ENCODE results near the gene PCDHGC3.
A peak's percentile ranks its signal among the peaks of the same experiment; 100 is the strongest.

The PCDHGC3 gene

GRCh38 chr5:141508798-141509611 lies 33.2 kb downstream of the PCDHGC3 start:
- peak; percentile 83 for DNase-seq

DNA sequence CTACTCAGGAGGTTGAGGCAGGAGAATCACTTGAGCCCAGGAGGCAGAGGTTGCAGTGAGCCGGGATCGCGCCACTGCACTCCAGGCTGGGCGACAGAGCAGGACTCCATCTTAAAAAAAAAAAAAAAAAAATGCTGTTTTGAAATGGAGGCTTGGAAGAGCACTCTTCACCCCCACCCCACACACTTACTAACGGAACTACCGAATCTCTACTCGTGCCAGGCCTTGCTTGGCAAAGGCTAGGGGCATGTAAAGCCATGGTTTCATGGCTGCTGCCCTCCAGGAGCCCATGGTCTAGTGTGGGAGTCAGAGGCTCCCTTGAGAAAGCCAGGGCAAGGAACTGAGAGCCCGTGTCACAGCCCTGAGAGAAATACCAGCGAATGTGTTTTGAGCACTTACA lies 34.4 kb downstream of the PCDHGC3 start:
- no peak for DNase-seq

GRCh38 chr5:141510850-141511601 lies 35.3 kb downstream of the PCDHGC3 start:
- DNase-seq, result no peak

GRCh38 chr5:141511771-141512325 lies 36.1 kb downstream of the PCDHGC3 start:
- DNase-seq, result no peak

DNA sequence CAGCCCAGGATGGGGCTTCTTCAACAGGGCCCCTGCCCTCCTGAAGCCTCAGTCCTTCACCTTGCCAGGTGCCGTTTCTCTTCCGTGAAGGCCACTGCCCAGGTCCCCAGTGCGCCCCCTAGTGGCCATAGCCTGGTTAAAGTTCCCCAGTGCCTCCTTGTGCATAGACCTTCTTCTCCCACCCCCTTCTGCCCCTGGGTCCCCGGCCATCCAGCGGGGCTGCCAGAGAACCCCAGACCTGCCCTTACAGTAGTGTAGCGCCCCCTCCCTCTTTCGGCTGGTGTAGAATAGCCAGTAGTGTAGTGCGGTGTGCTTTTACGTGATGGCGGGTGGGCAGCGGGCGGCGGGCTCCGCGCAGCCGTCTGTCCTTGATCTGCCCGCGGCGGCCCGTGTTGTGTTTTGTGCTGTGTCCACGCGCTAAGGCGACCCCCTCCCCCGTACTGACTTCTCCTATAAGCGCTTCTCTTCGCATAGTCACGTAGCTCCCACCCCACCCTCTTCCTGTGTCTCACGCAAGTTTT lies 36.7 kb downstream of the PCDHGC3 start:
- DNase-seq, result peak; percentile 84

DNA sequence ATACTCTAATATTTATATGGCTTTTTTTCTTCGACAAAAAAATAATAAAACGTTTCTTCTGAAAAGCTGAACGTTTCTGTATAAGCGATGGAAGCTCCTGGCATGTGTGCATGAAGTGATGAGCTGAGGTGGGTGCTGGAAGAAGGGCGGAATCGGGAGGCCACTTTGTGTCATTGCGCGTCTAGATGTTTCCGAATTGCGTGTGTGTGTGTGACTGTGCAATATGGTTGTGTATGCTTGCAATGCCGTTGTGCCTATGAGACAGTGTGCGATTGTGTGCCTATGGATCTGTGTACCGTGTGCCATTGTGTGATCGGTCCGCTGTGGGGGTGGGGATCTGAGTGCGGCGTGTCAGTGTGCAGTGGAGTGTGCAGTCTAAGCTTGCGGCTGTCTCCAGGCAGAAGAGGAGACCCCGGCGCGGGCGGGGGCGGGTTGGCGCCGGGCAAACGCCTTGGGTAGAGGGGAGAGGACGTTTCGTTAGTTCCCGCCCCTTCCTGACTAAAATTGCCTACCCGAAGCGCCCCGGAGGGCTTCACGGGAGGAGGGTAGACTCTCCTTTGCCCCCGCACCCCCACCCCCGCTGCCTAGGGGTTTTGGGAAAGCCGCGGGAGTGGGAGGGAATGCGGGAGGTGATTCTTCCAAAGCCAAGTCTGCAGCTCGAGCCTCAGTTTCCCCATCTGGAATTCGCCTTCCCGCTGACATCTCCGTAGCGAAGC lies 37.3 kb downstream of the PCDHGC3 start:
- DNase-seq, result peak; percentile 92

DNA sequence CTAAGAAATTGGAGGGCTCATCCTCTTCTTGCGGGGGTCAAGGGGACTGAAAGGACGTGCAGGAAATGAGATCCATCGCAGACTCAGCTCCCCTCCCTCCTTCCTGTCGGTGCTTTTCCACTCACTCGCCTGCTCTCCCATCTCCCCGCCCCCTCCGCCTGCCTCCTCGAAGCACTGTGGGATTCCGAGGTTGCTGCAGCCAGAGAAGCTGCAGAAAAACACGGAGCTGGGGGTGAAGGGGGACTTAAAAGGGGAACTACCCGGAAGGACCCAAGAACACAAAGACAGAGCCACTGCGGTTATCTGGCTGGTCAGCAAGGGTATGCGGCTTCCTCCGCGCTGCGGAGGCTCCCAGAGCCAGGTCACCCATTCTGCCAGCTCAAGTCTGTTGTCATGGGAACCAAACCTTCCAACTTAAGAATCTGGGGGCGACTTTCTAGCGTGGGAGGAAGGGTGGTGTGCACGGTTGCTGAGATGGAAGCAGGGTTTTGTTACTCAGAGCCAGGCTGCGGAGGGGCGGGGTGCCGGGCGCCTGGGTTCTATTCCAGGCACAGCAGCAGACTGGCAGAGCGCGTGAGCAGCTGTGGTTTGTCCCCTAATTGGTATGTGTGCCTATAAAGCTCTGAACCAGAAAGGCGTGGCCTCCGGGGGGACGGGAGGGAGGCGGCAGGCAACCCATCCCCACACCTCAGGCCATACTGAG lies 38.0 kb downstream of the PCDHGC3 start:
- peak; percentile 94 for DNase-seq

- no peak for DNase-seq
Observed at GRCh38 chr5:141514330-141515133, 38.8 kb downstream of the PCDHGC3 start.

DNA sequence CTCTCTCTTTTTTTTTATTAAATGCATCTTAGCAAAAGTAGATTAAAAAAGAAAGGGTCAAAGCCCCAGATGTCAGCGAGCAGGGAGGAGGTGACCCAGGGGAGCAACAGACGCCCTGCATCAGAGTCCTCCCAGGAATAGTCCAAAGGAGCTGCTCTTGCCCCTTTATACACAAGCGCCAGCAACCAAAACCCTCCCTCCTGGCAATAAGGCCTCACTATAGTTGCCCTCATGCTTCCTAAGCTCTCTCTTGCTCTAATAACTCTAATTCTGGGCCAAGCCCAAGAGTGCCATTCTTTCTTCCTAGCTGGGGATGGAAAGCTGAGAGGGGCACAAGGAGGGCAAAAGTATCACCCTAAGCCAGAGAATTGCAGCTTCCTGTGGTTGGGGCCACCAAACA lies 39.4 kb downstream of the PCDHGC3 start:
- no peak for DNase-seq

GRCh38 chr5:141515946-141516671 lies 40.3 kb downstream of the PCDHGC3 start:
- no peak for DNase-seq

DNA sequence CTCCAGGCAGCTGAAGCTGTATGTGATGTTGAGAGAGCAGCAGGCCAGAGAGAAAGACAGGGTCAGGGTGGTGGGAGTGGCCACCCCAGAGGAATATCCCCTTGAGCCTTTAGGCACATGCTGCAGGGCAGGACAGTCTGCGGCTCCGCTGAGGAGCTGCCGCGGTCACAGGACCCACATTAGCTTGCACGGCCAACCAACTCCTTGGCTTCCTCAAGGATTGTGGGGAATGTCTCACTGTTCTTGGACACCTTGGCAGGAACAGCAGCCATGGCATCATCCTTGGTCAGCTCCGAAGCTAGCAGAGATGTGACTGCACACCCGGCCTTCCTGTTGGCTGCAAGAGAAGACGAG lies 40.9 kb downstream of the PCDHGC3 start:
- no peak for DNase-seq

DNA sequence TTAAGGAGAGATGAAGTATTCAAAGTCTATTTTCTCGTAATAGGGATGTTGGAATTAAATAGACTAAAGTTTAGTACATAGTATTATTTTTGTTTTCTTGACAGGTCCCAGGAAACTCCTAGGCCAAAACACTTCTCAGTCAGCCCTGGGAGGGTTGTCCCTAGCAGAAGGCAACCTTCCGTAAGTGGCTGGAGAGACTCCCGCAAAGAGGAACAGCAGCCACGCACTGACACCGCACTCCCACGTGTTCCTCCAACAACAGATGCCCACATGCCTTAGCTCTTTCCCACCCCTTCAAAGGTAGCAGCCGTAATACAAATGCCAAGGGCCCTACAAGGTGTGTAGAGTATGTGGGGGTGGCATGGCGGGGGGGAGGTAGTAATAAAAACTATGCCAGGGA lies 41.5 kb downstream of the PCDHGC3 start:
- no peak for DNase-seq

DNA sequence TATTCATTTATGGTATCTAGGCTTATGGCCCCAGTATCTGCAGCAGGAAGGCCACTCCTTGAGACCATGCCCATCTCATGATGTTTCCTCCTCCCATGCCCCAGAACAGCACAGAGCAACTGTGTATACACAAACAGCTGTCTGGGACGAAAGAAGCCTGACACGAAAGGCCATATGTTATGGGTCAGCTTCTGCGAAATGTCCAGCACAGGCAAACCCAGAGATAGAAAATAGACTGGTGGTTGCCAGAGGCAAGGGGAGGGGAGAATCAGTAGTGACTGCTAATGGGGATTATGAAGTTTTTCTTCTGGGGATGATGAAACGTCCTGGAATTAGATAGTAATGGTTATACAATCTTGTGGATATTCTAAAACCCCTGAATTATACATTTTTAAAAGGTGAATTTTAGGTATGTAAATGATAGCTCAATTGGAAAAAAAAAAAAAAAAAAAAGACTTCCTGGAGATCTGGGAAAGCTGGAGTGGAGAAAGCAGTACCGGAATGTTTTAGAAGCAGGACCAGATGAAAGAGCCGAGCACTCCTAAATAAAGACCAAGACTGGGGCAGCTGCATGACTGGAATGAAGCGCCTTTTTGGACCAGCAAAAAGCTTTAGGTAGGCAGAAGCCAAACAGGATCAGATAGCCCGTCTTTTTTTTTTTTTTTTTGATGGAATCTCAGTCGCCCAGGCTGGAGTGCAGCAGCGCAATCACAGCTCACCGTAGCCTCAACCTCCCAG lies 42.3 kb downstream of the PCDHGC3 start:
- DNase-seq, result no peak

- no peak for DNase-seq
Observed at GRCh38 chr5:141518618-141519015, 42.9 kb downstream of the PCDHGC3 start.

DNA sequence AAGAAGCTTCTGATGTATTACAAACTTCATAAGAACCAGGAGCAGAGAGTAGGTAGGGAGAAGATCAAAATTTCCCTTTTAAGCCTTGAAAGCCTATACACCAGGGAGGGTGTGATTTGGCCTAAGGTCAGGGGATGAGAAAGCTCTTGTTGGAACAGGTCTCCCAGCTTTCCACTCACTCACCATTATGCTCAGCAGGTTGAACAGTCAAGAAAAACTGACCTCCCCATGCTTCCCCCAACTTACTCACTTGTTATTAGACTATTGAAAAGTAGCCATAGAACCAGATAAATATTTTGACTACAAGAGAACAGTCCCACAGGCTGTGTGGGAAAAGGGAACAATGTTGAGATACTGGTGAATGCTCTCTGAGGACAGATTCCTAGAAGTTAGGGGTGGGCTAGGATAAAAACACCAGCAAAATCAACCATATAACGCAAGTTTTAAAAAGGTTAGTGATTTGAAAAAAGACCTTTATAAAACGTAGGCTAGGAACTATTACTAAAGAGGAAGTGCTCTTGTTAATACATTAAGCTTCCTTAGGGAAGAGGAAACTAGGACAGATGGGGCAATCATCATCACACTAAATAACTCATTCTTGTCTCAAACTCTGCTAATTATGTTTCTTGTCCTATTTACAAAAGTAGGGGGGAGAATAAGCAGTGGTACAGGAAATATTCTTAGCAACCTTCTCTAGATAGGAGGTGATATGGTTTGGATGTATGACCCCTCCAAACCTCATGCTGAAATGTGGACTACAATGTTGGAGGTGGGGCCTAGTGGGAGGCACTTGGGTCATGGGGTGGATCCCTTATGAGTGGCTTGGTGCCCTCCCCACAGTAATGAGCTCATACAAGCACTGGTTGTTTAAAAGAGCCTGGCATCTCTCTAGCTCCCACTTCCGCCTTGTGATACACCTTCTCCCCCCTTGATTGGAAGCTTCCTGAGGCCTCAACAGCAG lies 44.1 kb downstream of the PCDHGC3 start:
- DNase-seq, result no peak

DNA sequence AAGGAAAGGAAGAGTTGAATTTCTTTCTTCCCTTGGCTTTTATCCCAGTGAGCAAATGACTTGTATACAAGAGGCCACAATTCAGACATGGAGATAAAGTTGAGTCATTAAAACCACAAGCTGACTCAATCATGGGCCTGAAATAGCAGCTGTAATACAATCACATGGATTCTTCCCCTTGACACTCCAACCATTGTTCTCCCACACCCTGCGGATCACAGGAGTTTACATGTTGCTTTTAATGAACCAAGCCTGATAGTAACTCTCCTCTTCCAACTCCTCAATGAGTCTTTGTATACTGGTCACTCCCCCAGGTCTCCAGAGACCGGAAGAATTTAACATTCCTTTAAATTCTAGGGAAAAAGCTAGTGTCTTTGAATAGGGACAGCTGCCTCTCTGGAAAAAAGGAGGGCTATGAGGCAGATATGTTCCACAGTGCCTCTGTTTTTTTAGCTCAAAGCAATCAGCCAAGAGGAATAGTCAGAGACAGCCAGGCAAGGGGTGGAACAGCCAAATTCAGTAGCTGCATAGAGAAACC lies 45.5 kb downstream of the PCDHGC3 start:
- no peak for DNase-seq

DNA sequence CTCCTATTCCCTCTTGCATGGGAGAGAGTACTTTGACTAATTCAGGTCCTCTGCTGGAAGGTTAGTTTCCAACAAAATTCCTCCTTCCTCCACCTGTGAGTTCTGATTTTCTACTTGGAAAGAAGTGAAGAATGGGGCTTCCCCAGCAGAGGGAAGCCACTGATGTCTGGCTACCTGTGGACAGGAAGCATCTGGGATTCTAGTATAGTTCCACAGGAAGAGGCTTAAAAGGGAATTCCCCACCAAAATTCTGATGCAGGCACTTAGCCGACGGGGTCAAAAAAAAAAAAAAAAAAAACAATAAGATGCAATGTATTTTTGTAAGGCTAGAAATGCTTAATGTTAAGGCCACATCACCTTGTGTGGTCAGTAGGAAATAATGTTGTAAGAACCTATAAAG lies 46.5 kb downstream of the PCDHGC3 start:
- DNase-seq, result no peak

DNA sequence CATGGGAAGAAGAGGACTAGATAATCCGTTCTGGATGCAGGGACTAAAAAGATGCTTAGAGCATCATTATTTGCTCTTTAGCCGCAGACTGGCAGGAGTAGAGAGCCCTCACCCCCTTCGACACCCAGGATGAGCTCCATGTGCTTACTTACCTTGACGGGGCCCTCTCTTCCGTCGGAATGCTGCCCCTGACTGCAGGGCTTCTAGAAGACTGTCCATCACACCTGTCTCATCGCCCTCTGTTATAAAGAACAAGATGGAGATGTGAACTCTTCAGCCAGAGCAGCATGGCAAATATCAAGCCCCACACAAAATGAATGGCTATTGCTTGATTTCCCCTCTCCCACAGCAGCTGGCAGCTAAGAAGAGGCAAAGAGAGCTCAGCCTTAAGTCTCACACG lies 48.2 kb downstream of the PCDHGC3 start:
- DNase-seq, result no peak

All from retina (tissue), 1 donor.